ENCODE results near the gene SLC9A5. TPM values are rescaled to one million over a fixed set of nuclear protein-coding genes. Genes with fewer than 3 reads are reported as not detected.

The SLC9A5 gene
- total RNA-seq, 2 experiments from 2014 or later = 2.7 to 4.2 TPM

DNA sequence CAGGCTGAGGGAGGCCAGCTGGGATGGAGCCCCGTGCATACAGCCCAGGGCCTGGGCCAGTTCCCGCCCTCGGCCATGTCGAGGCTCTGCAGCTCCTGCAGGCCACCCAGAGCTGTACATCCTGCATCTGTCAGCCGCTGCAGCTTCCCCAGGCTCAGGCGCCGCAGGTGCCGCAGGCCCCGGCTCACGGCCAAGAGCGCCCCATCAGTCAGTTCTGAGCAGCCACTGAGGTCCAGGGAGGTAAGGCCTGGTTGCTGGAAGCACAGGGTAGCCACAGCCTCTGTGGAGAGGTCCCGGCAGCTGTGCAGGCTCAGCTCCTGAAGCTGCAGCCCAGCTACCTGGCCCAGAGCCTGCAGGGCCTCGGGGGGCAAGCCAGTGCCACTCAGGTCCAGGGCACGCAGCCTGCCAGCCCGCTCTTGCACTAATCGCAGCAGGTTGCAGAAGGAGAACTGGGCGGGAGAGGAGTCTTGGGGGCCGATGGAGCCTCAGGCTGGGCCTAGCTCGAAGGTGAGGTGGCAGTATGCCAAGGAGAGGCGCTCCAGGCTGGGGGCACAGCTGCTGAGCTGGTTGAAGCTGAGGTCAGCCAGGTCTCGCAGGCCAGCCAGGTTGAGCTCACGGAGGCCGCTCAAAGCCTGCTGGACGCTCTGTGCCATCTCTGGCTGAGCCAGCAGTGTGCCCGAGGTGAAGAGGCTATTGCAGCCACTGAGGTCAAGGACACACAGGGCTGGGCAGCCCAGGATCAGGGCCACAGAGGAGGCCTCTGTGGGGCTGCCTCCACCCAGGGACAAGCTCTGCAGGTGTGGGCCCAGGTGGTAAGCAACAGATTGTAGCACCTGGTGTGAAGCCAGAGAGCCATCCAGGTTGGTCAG, 38.5 kb upstream of the SLC9A5 start:
- Histone ChIP-seq H3K27ac (ENCODE audit: low read depth, low read length, poor library complexity, severe bottlenecking) (no peak overlapping the region), H3K9me2 (ENCODE audit: insufficient read depth, low read length) (no peaks in the 10 kb centered on the region), H2AFZ (ENCODE audit: low read length) (no peak overlapping the region), H3K4me1 (ENCODE audit: insufficient read depth, low read length, poor library complexity, severe bottlenecking) (no peaks in the 10 kb centered on the region), H4K20me1 (ENCODE audit: insufficient read depth, low read length) (no peaks in the 10 kb centered on the region), H3K4me2 (ENCODE audit: low read length) (no peak overlapping the region), H3K36me3 (ENCODE audit: insufficient read depth, low read length) (no peaks in the 10 kb centered on the region; the same call in 1 of the 2 replicates), H3K79me2 (ENCODE audit: insufficient read depth, low read depth, low read length) (no peaks in the 10 kb centered on the region), H3K9me3 (ENCODE audit: low read length) (no peaks in the 10 kb centered on the region), H3K4me3 (ENCODE audit: low read depth, low read length, poor library complexity, severe bottlenecking) (no peak overlapping the region)
- intact Hi-C loops (cut with micrococcal nuclease; ENCODE audit: unreplicated experiment) = no loop called here
- BruUV-seq (replicated peaks) = no TSS peak
- TF ChIP-seq EZH2phosphoT487 (IDR thresholded peaks at IDR 0.05; ENCODE audit: borderline replicate concordance, low read depth, low read length) = no peak
- ChIA-PET POLR2A (no interaction called here), CTCF (ENCODE audit: unreplicated experiment) (no interaction called here)
- DNase-seq (ENCODE audit: low spot score) = no peak

DNA sequence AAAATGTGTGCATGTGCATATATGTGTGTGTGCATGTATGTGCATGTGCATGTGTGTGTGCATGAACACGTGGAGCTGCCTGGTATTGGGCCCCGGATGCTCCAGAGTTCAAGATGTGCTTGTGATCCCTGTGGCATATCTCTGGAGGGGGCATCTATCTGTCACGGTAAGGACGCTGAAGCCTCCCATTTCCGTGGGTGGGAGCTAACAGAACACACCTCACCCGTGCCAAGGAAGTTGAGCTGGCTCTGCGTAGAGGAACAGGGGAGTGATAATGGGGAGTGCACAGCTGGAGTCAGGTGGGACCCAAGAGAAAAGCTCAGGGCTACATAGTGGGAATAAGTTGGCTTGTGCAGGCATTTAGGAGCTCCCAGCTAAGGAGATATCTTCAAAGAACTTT, 37.1 kb upstream of the SLC9A5 start:
- no peaks in the 10 kb centered on the region for H4K20me1 ChIP-seq (ENCODE audit: insufficient read depth, low read length)
- ChIA-PET POLR2A (interaction anchor here (0.6 to 1.6 kb wide), 2 partner anchors 10 to 33 kb away, joined by 3 to 6 read pairs; no protein-coding TSS in a partner anchor), CTCF (ENCODE audit: unreplicated experiment) (no interaction called here)
- intact Hi-C loops (cut with micrococcal nuclease; ENCODE audit: unreplicated experiment) = no loop called here
- BruUV-seq (replicated peaks) = no TSS peak
- H3K27ac ChIP-seq (ENCODE audit: low read depth, low read length, poor library complexity, severe bottlenecking) = no peak overlapping the region
- H3K4me3 ChIP-seq (ENCODE audit: low read depth, low read length, poor library complexity, severe bottlenecking) = no peak overlapping the region
- no peaks in the 10 kb centered on the region for H3K79me2 ChIP-seq (ENCODE audit: insufficient read depth, low read depth, low read length)
- no peaks in the 10 kb centered on the region for H3K4me1 ChIP-seq (ENCODE audit: insufficient read depth, low read length, poor library complexity, severe bottlenecking)
- no peak overlapping the region for H2AFZ ChIP-seq (ENCODE audit: low read length)
- H3K9me2 ChIP-seq (ENCODE audit: insufficient read depth, low read length) = no peaks in the 10 kb centered on the region
- no peaks in the 10 kb centered on the region for H3K9me3 ChIP-seq (ENCODE audit: low read length)
- TF ChIP-seq, protein P1, sequence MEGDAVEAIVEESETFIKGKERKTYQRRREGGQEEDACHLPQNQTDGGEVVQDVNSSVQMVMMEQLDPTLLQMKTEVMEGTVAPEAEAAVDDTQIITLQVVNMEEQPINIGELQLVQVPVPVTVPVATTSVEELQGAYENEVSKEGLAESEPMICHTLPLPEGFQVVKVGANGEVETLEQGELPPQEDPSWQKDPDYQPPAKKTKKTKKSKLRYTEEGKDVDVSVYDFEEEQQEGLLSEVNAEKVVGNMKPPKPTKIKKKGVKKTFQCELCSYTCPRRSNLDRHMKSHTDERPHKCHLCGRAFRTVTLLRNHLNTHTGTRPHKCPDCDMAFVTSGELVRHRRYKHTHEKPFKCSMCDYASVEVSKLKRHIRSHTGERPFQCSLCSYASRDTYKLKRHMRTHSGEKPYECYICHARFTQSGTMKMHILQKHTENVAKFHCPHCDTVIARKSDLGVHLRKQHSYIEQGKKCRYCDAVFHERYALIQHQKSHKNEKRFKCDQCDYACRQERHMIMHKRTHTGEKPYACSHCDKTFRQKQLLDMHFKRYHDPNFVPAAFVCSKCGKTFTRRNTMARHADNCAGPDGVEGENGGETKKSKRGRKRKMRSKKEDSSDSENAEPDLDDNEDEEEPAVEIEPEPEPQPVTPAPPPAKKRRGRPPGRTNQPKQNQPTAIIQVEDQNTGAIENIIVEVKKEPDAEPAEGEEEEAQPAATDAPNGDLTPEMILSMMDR (conservative IDR thresholded peaks at IDR 0.05; ENCODE audit: low read length) = no peak
- TF ChIP-seq EZH2phosphoT487 (IDR thresholded peaks at IDR 0.05; ENCODE audit: borderline replicate concordance, low read depth, low read length) = no peak
- no peaks in the 10 kb centered on the region for H3K36me3 ChIP-seq (ENCODE audit: insufficient read depth, low read length)
- no peak overlapping the region for H3K4me2 ChIP-seq (ENCODE audit: low read length)
- no peak for DNase-seq (ENCODE audit: low spot score)

DNA sequence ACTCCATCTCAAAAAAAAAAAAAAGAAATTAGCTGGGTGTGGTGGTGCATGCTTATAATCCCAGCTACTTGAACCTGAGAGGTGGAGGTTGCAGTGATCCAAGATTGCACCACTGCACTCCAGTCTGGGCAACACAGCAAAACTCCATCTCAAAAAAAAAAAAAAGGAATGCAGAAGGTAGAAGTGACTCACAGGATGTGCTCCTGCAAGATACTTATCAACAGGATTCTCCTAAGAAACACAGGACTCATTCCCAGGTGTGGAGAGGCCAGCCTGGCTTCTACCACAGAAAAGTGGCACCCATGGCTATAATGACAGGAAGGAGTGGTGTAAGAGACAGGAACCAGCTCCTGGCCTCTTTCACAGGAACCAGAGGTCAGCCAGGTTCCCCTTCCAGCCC, 36.0 kb upstream of the SLC9A5 start:
- Histone ChIP-seq H2AFZ (ENCODE audit: low read length) (no peak overlapping the region), H3K27ac (ENCODE audit: low read depth, low read length, poor library complexity, severe bottlenecking) (no peak overlapping the region), H4K20me1 (ENCODE audit: insufficient read depth, low read length) (no peaks in the 10 kb centered on the region), H3K9me2 (ENCODE audit: insufficient read depth, low read length) (no peaks in the 10 kb centered on the region), H3K36me3 (ENCODE audit: insufficient read depth, low read length) (no peaks in the 10 kb centered on the region), H3K4me1 (ENCODE audit: insufficient read depth, low read length, poor library complexity, severe bottlenecking) (no peaks in the 10 kb centered on the region), H3K79me2 (ENCODE audit: insufficient read depth, low read depth, low read length) (no peaks in the 10 kb centered on the region), H3K9me3 (ENCODE audit: low read length) (no peaks in the 10 kb centered on the region), H3K4me2 (ENCODE audit: low read length) (no peak overlapping the region), H3K4me3 (ENCODE audit: low read depth, low read length, poor library complexity, severe bottlenecking) (no peak overlapping the region)
- CTCF ChIA-PET (ENCODE audit: unreplicated experiment) = no interaction called here
- intact Hi-C loops (cut with micrococcal nuclease; ENCODE audit: unreplicated experiment) = no loop called here
- TF ChIP-seq, protein P1 (conservative IDR thresholded peaks at IDR 0.05; ENCODE audit: low read length) = no peak
- TF ChIP-seq EZH2phosphoT487 (IDR thresholded peaks at IDR 0.05; ENCODE audit: borderline replicate concordance, low read depth, low read length) = no peak
- BruUV-seq (replicated peaks) = no TSS peak
- POLR2A ChIA-PET = interaction anchor here (1.6 kb wide), 1 partner anchor 32 kb away, joined by 6 read pairs; no protein-coding TSS in a partner anchor
- DNase-seq (ENCODE audit: low spot score) = no peak

All from OCI-LY7 (cell line).